ENCODE measurements around the gene SERPINE1. TPM values are rescaled to one million over a fixed set of nuclear protein-coding genes. Genes with fewer than 3 reads are reported as not detected.

The SERPINE1 gene
- total RNA-seq, 2 experiments from 2014 or later: 0.05 to 0.07 TPM

GRCh38 chr7:101186844-101187428, 60.0 kb downstream of the SERPINE1 start:
- Mint-ChIP-seq H3K36me3 (ENCODE audit: low read depth) (no peaks in the 10 kb centered on the region), H3K27me3 (peaks cover 17% of the 10 kb centered on the region), H3K4me3 (no peak overlapping the region), H3K9me3 (ENCODE audit: low read depth) (no peaks in the 10 kb centered on the region), H3K4me1 (no peaks in the 10 kb centered on the region), H3K27ac (no peak overlapping the region)
- ATAC-seq (no peak), DNase-seq (no peak)
- CTCF ChIA-PET: interaction anchor here (0.7 to 1.2 kb wide), 2 partner anchors 17 to 43 kb away, joined by 4 to 5 read pairs; no protein-coding TSS in a partner anchor
- POLR2A ChIA-PET: no interaction called here
- intact Hi-C loops (cut with DNase I, micrococcal nuclease): no loop called here

Small RNA genes within 50 kb of the gene (microRNA-seq; reads per million reads assigned to microRNA genes)
- not detected for gene MIR4653 (ENCODE audit: borderline replicate concordance)

Other genes with a start within 250 kb of the SERPINE1 start
- gene UFSP1, start 237.4 kb upstream of the SERPINE1 start, total RNA-seq: 1 to 10 TPM; 1.5 to 1.7 TPM
- under 1 TPM in 1 of 2 experiments, not detected in 1; 0.09 TPM for gene ACHE, start 231.2 kb upstream of the SERPINE1 start, total RNA-seq
- gene MUC3A, start 177.6 kb upstream of the SERPINE1 start, total RNA-seq: not detected
- under 1 TPM in 1 of 2 experiments, not detected in 1; 0.34 TPM for gene MUC12, start 157.5 kb upstream of the SERPINE1 start, total RNA-seq
- not detected for gene MUC17, start 107.0 kb upstream of the SERPINE1 start, total RNA-seq
- 10 to 100 TPM; 35.3 to 40.8 TPM for gene TRIM56, start 41.6 kb upstream of the SERPINE1 start, total RNA-seq
- gene AP1S1, start 27.4 kb downstream of the SERPINE1 start, total RNA-seq: 10 to 100 TPM; 33.7 to 43.0 TPM
- under 1 TPM; 0.09 to 0.11 TPM for gene VGF, start 38.5 kb downstream of the SERPINE1 start, total RNA-seq
- gene NAT16, start 53.2 kb downstream of the SERPINE1 start, total RNA-seq: not detected
- not detected for gene MOGAT3, start 73.9 kb downstream of the SERPINE1 start, total RNA-seq
- gene PLOD3, start 90.5 kb downstream of the SERPINE1 start, total RNA-seq: 10 to 100 TPM; 30.7 to 35.9 TPM
- gene ZNHIT1, start 91.1 kb downstream of the SERPINE1 start, total RNA-seq: 10 to 100 TPM; 44.2 TPM
- gene CLDN15, start 110.7 kb downstream of the SERPINE1 start, total RNA-seq: 10 to 100 TPM; 16.4 to 17.2 TPM
- 10 to 100 TPM; 70.5 to 92.6 TPM for gene FIS1, start 118.0 kb downstream of the SERPINE1 start, total RNA-seq
- 1 to 10 TPM; 6.0 to 6.7 TPM for gene IFT22, start 194.7 kb downstream of the SERPINE1 start, total RNA-seq
- gene COL26A1, start 235.8 kb downstream of the SERPINE1 start, total RNA-seq: not detected

Measured in activated CD4-positive, alpha-beta T cell treated with anti-CD3 and anti-CD28 coated beads for 36 hours (primary cell).